HEK293T (cell line): ENCODE data around the gene TRPM5.

Experiments used
- CTCF ChIA-PET: fragments of 350-600 bp; formaldehyde crosslinking; extraction: SDS; loops from one replicate; lab custom pipeline; 2021; ENCODE audit warnings: antibody characterized with exemption, inconsistent platforms; lab: Yijun Ruan, JAX
- POLR2A ChIA-PET: fragments of 350-600 bp; formaldehyde crosslinking; extraction: SDS; loops from one replicate; lab custom pipeline; 2020; ENCODE audit warnings: antibody characterized with exemption, inconsistent platforms; lab: Yijun Ruan, JAX
- DNase-seq: peaks from one replicate; pipeline ENCODE4 v3.0.0; 2012; ENCODE audit warnings: mixed read lengths; ENCODE audit errors: extremely low spot score
- ARNT ChIP-seq: fragments of 450-650 bp; IDR thresholded peaks from 2 replicates; pipeline ENCODE4 v1.6.1; 2017; ENCODE audit warnings: mild to moderate bottlenecking
- BHLHE40 ChIP-seq: fragments of 450-650 bp; IDR thresholded peaks from 2 replicates; pipeline ENCODE4 v1.6.1; 2016; ENCODE audit warnings: mild to moderate bottlenecking, moderate library complexity, borderline replicate concordance
- CTBP1 ChIP-seq: fragments of 450-650 bp; IDR thresholded peaks from 2 replicates; pipeline ENCODE4 v1.6.1; 2016; ENCODE audit warnings: borderline replicate concordance
- ELF4 ChIP-seq: fragments of 450-650 bp; IDR thresholded peaks from 2 replicates; pipeline ENCODE4 v1.6.1; 2017; ENCODE audit warnings: antibody characterized with exemption
- FOXA1 ChIP-seq: fragments of 450-650 bp; IDR thresholded peaks from 2 replicates; pipeline ENCODE4 v1.6.1; 2016; ENCODE audit warnings: mild to moderate bottlenecking
- FOXK2 ChIP-seq: fragments of 450-650 bp; IDR thresholded peaks from 2 replicates; pipeline ENCODE4 v1.6.1; 2016; ENCODE audit warnings: mild to moderate bottlenecking
- FOXM1 ChIP-seq: fragments of 450-650 bp; IDR thresholded peaks from 2 replicates; pipeline ENCODE4 v1.6.1; 2017; ENCODE audit warnings: mild to moderate bottlenecking, borderline replicate concordance
- HDGF ChIP-seq: fragments of 450-650 bp; IDR thresholded peaks from 2 replicates; pipeline ENCODE4 v1.6.1; 2017; ENCODE audit warnings: antibody characterized with exemption, borderline replicate concordance
- L3MBTL2 ChIP-seq: fragments of 450-650 bp; conservative IDR thresholded peaks from 2 replicates; pipeline ENCODE4 v1.6.1; 2016; ENCODE audit warnings: mild to moderate bottlenecking
- LEF1 ChIP-seq: fragments of 450-650 bp; IDR thresholded peaks from 2 replicates; pipeline ENCODE4 v1.6.1; 2017; ENCODE audit warnings: mild to moderate bottlenecking, borderline replicate concordance
- NFRKB ChIP-seq: fragments of 450-650 bp; IDR thresholded peaks from 2 replicates; pipeline ENCODE4 v1.6.1; 2016; ENCODE audit warnings: mild to moderate bottlenecking, moderate library complexity
- PKNOX1 ChIP-seq: fragments of 450-650 bp; IDR thresholded peaks from 2 replicates; pipeline ENCODE4 v1.6.1; 2016
- SP1 ChIP-seq: fragments of 450-650 bp; IDR thresholded peaks from 2 replicates; pipeline ENCODE4 v1.6.1; 2017
- SUZ12 ChIP-seq: fragments of 450-650 bp; IDR thresholded peaks from 2 replicates; pipeline ENCODE4 v1.6.1; 2016; ENCODE audit warnings: mild to moderate bottlenecking
- TARDBP ChIP-seq: fragments of 450-650 bp; IDR thresholded peaks from 2 replicates; pipeline ENCODE4 v1.6.1; 2016
- ZNF384 ChIP-seq: fragments of 450-650 bp; IDR thresholded peaks from 2 replicates; pipeline ENCODE4 v1.6.1; 2016

Gene TRPM5

GRCh38 chr11:2471048-2471803 lies 26.9 kb upstream of the TRPM5 start:
- POLR2A ChIA-PET = no interaction called here

GRCh38 chr11:2470495-2470894 lies 26.2 kb upstream of the TRPM5 start:
- TF ChIP-seq ZNF384 (no peak), LEF1 (no peak), ARNT (no peak), BHLHE40 (no peak), FOXA1 (no peak)
- POLR2A ChIA-PET = no interaction called here
- CTCF ChIA-PET = no interaction called here
- no peak for DNase-seq

More at GRCh38 chr11:2471048-2471803, 26.9 kb upstream of the TRPM5 start:
- DNase-seq = no peak
- TF ChIP-seq SUZ12 = no peak
- TF ChIP-seq ZNF384 = no peak
- TF ChIP-seq ELF4 = no peak
- CTCF ChIA-PET = no interaction called here

GRCh38 chr11:2468363-2469235 lies 24.3 kb upstream of the TRPM5 start:
- no peak for TF ChIP-seq BHLHE40
- TF ChIP-seq ZNF384 = no peak
- TF ChIP-seq FOXA1 = no peak
- no peak for TF ChIP-seq CTBP1
- TF ChIP-seq ARNT = no peak
- no peak for TF ChIP-seq LEF1
- no peak for TF ChIP-seq L3MBTL2
- TF ChIP-seq SP1 = no peak
- TF ChIP-seq FOXK2 = no peak
- no peak for TF ChIP-seq ELF4
- TF ChIP-seq SUZ12 = no peak
- TF ChIP-seq PKNOX1 = no peak
- TF ChIP-seq HDGF = no peak
- TF ChIP-seq NFRKB = no peak
- no peak for TF ChIP-seq TARDBP
- no peak for TF ChIP-seq FOXM1
- no peak for DNase-seq
- POLR2A ChIA-PET = no interaction called here
- CTCF ChIA-PET = no interaction called here

GRCh38 chr11:2467695-2468055 lies 23.4 kb upstream of the TRPM5 start:
- CTCF ChIA-PET = no interaction called here
- TF ChIP-seq FOXM1 (no peak), L3MBTL2 (no peak), NFRKB (no peak), CTBP1 (no peak), LEF1 (no peak), BHLHE40 (no peak), ELF4 (no peak), HDGF (no peak), ARNT (no peak), TARDBP (no peak), FOXA1 (no peak), FOXK2 (no peak), ZNF384 (no peak), SUZ12 (no peak), PKNOX1 (no peak), SP1 (no peak)
- DNase-seq = no peak
- POLR2A ChIA-PET = no interaction called here

GRCh38 chr11:2466869-2467694 lies 22.8 kb upstream of the TRPM5 start:
- no peak for DNase-seq
- CTCF ChIA-PET = no interaction called here
- POLR2A ChIA-PET = no interaction called here
- no peak for TF ChIP-seq ARNT
- TF ChIP-seq FOXA1 = no peak
- TF ChIP-seq L3MBTL2 = no peak
- TF ChIP-seq FOXK2 = no peak

GRCh38 chr11:2466069-2466801 lies 21.9 kb upstream of the TRPM5 start:
- TF ChIP-seq SUZ12 (no peak), LEF1 (no peak), FOXA1 (no peak), FOXM1 (no peak), NFRKB (no peak), HDGF (no peak), L3MBTL2 (no peak), FOXK2 (no peak), ZNF384 (no peak), ELF4 (no peak), TARDBP (no peak), ARNT (no peak), SP1 (no peak), PKNOX1 (no peak)
- POLR2A ChIA-PET = no interaction called here
- no peak for DNase-seq
- CTCF ChIA-PET = no interaction called here
